ENCODE measurements around the gene IL17REL.

Gene IL17REL

DNA sequence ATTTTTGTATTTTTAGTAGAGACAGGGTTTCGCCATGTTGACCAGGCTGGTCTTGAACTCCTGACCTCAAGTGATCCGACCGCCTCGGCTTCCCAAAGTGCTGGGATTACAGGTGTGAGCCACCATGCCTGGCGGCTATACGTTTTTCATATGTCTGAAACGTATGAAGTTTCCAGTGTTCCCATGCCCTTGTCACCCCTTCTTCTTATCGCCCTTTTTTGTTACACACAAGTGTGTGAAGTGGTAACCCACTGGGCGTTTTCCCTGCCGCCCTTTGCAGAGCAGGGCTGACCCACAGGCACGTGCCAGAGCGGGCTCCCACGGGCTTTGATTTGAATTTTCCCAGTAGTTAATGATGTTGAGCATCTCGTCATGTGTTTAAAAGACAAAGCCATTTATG, 35.0 kb downstream of the IL17REL start:
- Histone ChIP-seq H3K9me3 (ENCODE audit: insufficient read depth, low read depth, low read length) (0 out of 2 replicates have a peak, but pooled peaks cover 3% of the 10 kb centered on the region), H2AFZ (ENCODE audit: low read length) (no peak overlapping the region), H3K4me1 (ENCODE audit: insufficient read depth, low read length, poor library complexity, severe bottlenecking) (peaks cover 5% of the 10 kb centered on the region), H3K79me2 (ENCODE audit: insufficient read depth, low read length) (no peaks in the 10 kb centered on the region), H3F3A (ENCODE audit: low read depth) (peaks cover 9% of the 10 kb centered on the region), H3K4me2 (ENCODE audit: low read depth, low read length, poor library complexity, severe bottlenecking) (no peak overlapping the region), H3K27me3 (ENCODE audit: insufficient read depth, low read length, poor library complexity, severe bottlenecking) (no peaks in the 10 kb centered on the region), H4K20me1 (ENCODE audit: insufficient read depth, low read length, poor library complexity, severe bottlenecking) (no peaks in the 10 kb centered on the region), H3K36me3 (ENCODE audit: insufficient read depth, low read length) (no peaks in the 10 kb centered on the region), H3K4me3 (ENCODE audit: low read length, poor library complexity, severe bottlenecking) (no peak overlapping the region), H3K9me2 (replicated peaks; ENCODE audit: low read depth, low read length) (no peaks in the 10 kb centered on the region), H3K9ac (ENCODE audit: low read depth, low read length, poor library complexity, severe bottlenecking) (no peak overlapping the region)
- TF ChIP-seq, protein P1, sequence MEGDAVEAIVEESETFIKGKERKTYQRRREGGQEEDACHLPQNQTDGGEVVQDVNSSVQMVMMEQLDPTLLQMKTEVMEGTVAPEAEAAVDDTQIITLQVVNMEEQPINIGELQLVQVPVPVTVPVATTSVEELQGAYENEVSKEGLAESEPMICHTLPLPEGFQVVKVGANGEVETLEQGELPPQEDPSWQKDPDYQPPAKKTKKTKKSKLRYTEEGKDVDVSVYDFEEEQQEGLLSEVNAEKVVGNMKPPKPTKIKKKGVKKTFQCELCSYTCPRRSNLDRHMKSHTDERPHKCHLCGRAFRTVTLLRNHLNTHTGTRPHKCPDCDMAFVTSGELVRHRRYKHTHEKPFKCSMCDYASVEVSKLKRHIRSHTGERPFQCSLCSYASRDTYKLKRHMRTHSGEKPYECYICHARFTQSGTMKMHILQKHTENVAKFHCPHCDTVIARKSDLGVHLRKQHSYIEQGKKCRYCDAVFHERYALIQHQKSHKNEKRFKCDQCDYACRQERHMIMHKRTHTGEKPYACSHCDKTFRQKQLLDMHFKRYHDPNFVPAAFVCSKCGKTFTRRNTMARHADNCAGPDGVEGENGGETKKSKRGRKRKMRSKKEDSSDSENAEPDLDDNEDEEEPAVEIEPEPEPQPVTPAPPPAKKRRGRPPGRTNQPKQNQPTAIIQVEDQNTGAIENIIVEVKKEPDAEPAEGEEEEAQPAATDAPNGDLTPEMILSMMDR (conservative IDR thresholded peaks at IDR 0.05; ENCODE audit: low read length), result no peak
- TF ChIP-seq EZH2phosphoT487 (IDR thresholded peaks at IDR 0.05; ENCODE audit: borderline replicate concordance), result no peak

GRCh38 chr22:49976439-49977175, 36.0 kb downstream of the IL17REL start:
- H2AFZ ChIP-seq (ENCODE audit: low read length), result no peak overlapping the region
- peaks cover 9% of the 10 kb centered on the region for H3F3A ChIP-seq (ENCODE audit: low read depth)
- H3K9me2 ChIP-seq (replicated peaks; ENCODE audit: low read depth, low read length), result no peaks in the 10 kb centered on the region
- peaks cover 6% of the 10 kb centered on the region for H3K4me1 ChIP-seq (ENCODE audit: insufficient read depth, low read length, poor library complexity, severe bottlenecking)
- no peaks in the 10 kb centered on the region for H3K36me3 ChIP-seq (ENCODE audit: insufficient read depth, low read length)
- no peak overlapping the region for H3K4me3 ChIP-seq (ENCODE audit: low read length, poor library complexity, severe bottlenecking)
- H3K4me2 ChIP-seq (ENCODE audit: low read depth, low read length, poor library complexity, severe bottlenecking), result no peak overlapping the region
- TF ChIP-seq EZH2phosphoT487 (IDR thresholded peaks at IDR 0.05; ENCODE audit: borderline replicate concordance), result no peak
- TF ChIP-seq, protein P1 (conservative IDR thresholded peaks at IDR 0.05; ENCODE audit: low read length), result no peak
- H3K79me2 ChIP-seq (ENCODE audit: insufficient read depth, low read length), result no peaks in the 10 kb centered on the region
- 0 out of 2 replicates have a peak, but pooled peaks cover 3% of the 10 kb centered on the region for H3K9me3 ChIP-seq (ENCODE audit: insufficient read depth, low read depth, low read length)
- H3K27me3 ChIP-seq (ENCODE audit: insufficient read depth, low read length, poor library complexity, severe bottlenecking), result no peaks in the 10 kb centered on the region
- H4K20me1 ChIP-seq (ENCODE audit: insufficient read depth, low read length, poor library complexity, severe bottlenecking), result no peaks in the 10 kb centered on the region
- H3K9ac ChIP-seq (ENCODE audit: low read depth, low read length, poor library complexity, severe bottlenecking), result no peak overlapping the region

DNA sequence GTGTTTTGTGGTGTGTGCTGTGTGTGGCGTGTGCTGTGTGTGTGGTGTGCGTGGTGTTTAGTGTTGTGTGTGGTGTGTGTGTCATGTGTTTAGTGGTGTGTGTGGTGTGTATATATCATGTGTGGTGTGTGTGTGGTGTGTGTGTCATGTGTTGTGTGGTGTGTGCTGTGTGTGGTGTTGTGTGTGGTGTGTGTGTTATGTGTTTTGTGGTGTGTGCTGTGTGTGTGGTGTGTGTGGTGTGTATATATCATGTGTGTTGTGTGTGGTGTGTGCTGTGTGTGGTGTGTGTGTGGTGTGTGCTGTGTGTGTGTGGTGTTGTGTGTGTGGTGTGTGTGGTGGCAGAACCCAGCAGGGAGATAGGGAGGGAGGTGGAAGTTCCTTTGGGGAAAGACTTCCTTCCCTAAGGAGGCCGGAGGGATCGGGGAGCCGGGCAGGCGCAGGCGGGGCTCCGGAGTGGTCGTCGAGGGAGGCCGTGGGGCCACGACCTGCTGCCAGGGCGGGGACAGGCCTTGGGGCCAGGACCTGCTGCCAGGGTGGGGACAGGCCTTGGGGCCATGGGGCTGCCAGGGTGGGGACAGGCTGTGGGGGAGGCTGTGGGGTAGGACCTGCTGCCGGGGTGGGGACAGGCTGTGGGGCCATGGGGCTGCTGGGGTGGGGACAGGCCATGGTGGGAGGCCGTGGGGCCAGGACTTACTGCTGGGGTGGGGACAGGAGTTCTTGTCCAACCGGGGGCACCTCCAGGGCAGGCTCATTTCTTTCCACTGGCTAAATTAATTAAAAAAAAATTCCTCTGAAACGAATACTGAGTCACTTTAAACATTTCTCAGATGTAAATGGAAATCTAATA, 36.8 kb downstream of the IL17REL start:
- Histone ChIP-seq H3K9ac (ENCODE audit: low read depth, low read length, poor library complexity, severe bottlenecking) (no peak overlapping the region), H3K4me1 (ENCODE audit: insufficient read depth, low read length, poor library complexity, severe bottlenecking) (peaks cover 13% of the 10 kb centered on the region), H3F3A (ENCODE audit: low read depth) (peaks cover 9% of the 10 kb centered on the region), H4K20me1 (ENCODE audit: insufficient read depth, low read length, poor library complexity, severe bottlenecking) (no peaks in the 10 kb centered on the region), H2AFZ (ENCODE audit: low read length) (no peak overlapping the region), H3K9me2 (replicated peaks; ENCODE audit: low read depth, low read length) (no peaks in the 10 kb centered on the region), H3K36me3 (ENCODE audit: insufficient read depth, low read length) (no peaks in the 10 kb centered on the region), H3K4me2 (ENCODE audit: low read depth, low read length, poor library complexity, severe bottlenecking) (no peak overlapping the region), H3K79me2 (ENCODE audit: insufficient read depth, low read length) (no peaks in the 10 kb centered on the region), H3K27me3 (ENCODE audit: insufficient read depth, low read length, poor library complexity, severe bottlenecking) (no peaks in the 10 kb centered on the region), H3K9me3 (ENCODE audit: insufficient read depth, low read depth, low read length) (0 out of 2 replicates have a peak, but pooled peaks cover 3% of the 10 kb centered on the region), H3K4me3 (ENCODE audit: low read length, poor library complexity, severe bottlenecking) (no peak overlapping the region)
- TF ChIP-seq, protein P1 (conservative IDR thresholded peaks at IDR 0.05; ENCODE audit: low read length), result no peak
- TF ChIP-seq EZH2phosphoT487 (IDR thresholded peaks at IDR 0.05; ENCODE audit: borderline replicate concordance), result no peak
